Uterus (tissue), 2 donors: Measurements from ENCODE around the gene CAMTA1.

Source experiments
- CTCF ChIP-seq, 4 experiments: fragments of 200-600 bp in 2 of 4; fragments of 450-650 bp in 2 of 4; sonication (generic) in 2 of 4; IDR thresholded peaks; one replicate each; pipeline ENCODE4 v1.5.1; 2016 to 2019; ENCODE audit warnings: antibody characterized with exemption in 4 of 4, mild to moderate bottlenecking in 2 of 4, moderate library complexity in 1 of 4
- POLR2A ChIP-seq, 2 donors: fragments of 450-650 bp; IDR thresholded peaks; one replicate each; pipeline ENCODE4 v1.6.1; 2016; ENCODE audit warnings: antibody characterized with exemption in 2 of 2, mild to moderate bottlenecking in 1 of 2, moderate library complexity in 1 of 2

GRCh38 chr1:6756457-6756856 lies 28.8 kb upstream of the CAMTA1 start:
- TF ChIP-seq CTCF (IDR thresholded peaks at IDR 0.05) (no peak), POLR2A (IDR thresholded peaks at IDR 0.05) (no peak)
